ENCODE measurements around the gene ETFA.
"Not testable (repeated sequence)": the region's sequence is repeated elsewhere in the genome, so short reads cannot be mapped to it uniquely, and the experiment has no call there.

ETFA gene

DNA sequence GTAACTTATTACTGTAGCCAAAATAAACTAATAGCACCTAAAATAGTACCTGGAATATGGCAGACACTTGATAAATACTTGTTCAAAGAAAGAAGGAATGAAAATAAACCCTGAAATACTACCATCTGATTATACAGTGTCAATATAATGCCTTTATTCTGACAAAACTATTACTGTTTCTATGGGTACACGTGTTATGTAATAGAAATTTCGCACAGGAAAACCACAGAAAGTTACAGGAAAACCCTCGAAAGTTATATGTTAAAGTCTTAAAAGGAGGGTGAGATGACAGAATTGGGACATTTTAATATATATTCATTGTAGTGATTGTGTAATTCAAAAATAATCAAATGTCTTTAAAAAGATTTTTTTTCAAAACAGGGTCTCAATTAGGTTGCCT lies 28.8 kb downstream of the ETFA start:
- CTCF ChIA-PET, result no interaction called here
- no peak overlapping the region for H3K27ac ChIP-seq
- no peak for DNase-seq (ENCODE audit: low spot score)
- TF ChIP-seq, protein P1, sequence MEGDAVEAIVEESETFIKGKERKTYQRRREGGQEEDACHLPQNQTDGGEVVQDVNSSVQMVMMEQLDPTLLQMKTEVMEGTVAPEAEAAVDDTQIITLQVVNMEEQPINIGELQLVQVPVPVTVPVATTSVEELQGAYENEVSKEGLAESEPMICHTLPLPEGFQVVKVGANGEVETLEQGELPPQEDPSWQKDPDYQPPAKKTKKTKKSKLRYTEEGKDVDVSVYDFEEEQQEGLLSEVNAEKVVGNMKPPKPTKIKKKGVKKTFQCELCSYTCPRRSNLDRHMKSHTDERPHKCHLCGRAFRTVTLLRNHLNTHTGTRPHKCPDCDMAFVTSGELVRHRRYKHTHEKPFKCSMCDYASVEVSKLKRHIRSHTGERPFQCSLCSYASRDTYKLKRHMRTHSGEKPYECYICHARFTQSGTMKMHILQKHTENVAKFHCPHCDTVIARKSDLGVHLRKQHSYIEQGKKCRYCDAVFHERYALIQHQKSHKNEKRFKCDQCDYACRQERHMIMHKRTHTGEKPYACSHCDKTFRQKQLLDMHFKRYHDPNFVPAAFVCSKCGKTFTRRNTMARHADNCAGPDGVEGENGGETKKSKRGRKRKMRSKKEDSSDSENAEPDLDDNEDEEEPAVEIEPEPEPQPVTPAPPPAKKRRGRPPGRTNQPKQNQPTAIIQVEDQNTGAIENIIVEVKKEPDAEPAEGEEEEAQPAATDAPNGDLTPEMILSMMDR (conservative IDR thresholded peaks at IDR 0.05; ENCODE audit: low read depth), result no peak
- POLR2A ChIA-PET (ENCODE audit: low non-redundant PET), result no interaction called here

DNA sequence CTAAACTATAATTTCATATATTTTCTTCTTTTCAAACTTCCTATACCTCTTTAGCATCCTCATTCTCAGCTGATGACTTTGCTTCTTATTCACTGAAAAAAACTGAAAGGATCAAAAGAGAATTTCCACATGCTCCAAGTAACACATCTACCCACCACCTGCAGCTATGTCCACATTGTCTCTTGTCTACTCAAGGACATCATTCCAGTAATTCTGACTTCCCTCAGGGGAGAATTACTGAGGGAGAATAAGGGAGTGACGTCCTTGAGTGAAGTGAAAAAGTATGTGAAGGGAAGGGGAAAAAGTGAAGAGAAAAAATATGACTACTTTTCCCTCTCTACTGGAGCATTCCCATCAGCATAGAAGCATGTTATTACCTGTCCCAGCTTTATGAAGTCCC lies 32.6 kb downstream of the ETFA start:
- TF ChIP-seq, protein P1 (conservative IDR thresholded peaks at IDR 0.05; ENCODE audit: low read depth), result no peak
- DNase-seq (ENCODE audit: low spot score), result no peak
- POLR2A ChIA-PET (ENCODE audit: low non-redundant PET), result no interaction called here
- CTCF ChIA-PET, result interaction anchor here (0.5 to 0.6 kb wide), 2 partner anchors 21 to 88 kb away, joined by 3 read pairs; no protein-coding TSS in a partner anchor
- no peak overlapping the region for H3K27ac ChIP-seq

DNA sequence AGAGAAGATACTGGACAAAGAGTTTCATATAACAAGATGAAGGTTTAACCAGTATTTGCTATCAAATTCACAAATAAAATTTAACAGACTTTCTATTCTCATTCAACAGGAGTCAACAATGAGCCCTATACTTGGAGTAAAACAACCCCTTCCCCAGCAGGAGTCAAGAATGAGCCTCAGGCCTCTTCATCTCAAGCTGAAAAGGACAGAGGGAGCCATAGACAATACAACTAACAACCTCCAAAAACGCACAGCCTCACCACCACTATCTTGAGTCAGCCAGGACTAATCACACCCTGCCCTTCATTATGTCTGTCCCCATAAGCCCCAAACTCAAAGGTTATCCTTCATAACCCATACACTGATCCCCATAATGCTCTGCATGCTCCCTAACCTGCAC lies 36.4 kb downstream of the ETFA start:
- CTCF ChIA-PET, result interaction anchor here (0.9 kb wide), 1 partner anchor 64 kb away, joined by 3 read pairs; no protein-coding TSS in a partner anchor
- H3K27ac ChIP-seq, result no peak overlapping the region
- no peak for DNase-seq (ENCODE audit: low spot score)
- POLR2A ChIA-PET (ENCODE audit: low non-redundant PET), result no interaction called here
- TF ChIP-seq, protein P1 (conservative IDR thresholded peaks at IDR 0.05; ENCODE audit: low read depth), result no peak

DNA sequence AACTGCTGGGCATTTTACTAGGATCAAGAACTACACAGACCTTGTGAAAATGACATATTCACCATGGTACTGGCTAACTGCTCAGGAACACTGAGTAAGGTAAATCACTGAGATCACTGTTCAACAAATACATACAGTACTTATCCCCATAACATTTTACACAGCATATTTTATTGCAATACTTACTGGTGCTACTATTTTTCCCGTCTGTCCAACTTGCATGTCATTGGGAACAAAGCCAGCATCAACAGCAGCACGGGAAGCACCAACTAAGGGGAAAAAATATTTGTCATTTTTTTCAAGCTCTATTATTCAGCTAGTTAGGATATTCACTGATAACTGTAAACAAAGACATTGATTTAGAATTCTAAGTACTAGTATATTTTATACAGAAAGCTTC lies 37.0 kb downstream of the ETFA start:
- TF ChIP-seq, protein P1 (conservative IDR thresholded peaks at IDR 0.05; ENCODE audit: low read depth), result no peak
- CTCF ChIA-PET, result no interaction called here
- H3K27ac ChIP-seq, result no peak overlapping the region
- DNase-seq (ENCODE audit: low spot score), result no peak
- POLR2A ChIA-PET (ENCODE audit: low non-redundant PET), result no interaction called here

DNA sequence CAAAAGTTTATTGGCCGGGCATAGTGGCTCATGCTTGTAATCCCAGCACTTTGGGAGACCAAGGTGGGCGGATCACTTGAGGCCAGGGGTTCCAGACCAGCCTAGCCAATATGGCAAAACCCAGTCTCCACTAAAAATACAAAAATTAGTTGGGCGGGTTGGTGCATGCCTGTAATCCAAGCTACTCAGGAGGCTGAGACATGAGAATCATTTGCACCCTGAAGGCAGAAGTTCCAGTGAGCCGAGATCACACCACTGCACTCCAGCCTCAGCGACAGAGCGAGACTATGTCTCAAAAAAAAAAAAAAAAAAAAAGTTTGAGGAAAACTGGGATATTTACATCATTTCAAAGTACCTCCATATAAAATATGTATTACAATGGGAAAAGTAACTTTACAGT lies 40.4 kb downstream of the ETFA start:
- POLR2A ChIA-PET (ENCODE audit: low non-redundant PET), result no interaction called here
- CTCF ChIA-PET, result no interaction called here
- no peak for DNase-seq (ENCODE audit: low spot score)
- TF ChIP-seq, protein P1 (conservative IDR thresholded peaks at IDR 0.05; ENCODE audit: low read depth), result no peak
- no peak overlapping the region for H3K27ac ChIP-seq

DNA sequence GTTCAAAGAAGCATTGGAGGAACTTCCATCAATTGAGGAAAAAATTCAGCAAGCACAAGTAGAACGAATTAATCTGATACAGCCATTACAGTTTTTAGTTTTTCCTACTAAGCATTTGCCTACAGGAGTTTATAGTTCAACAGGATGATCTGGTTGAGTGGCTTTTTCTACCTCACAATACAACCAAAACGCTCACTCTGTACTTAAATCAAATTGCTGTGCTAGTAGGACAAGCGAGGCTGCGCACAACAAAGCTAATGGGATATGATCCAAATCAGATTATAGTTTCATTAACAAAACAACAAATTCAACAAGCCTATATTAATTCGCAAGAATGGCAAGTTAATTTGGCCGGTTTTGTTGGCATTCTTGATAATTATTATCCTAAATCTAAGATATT lies 44.2 kb downstream of the ETFA start:
- no peak overlapping the region for H3K27ac ChIP-seq
- ChIA-PET POLR2A (ENCODE audit: low non-redundant PET) (no interaction called here), CTCF (no interaction called here)
- TF ChIP-seq, protein P1 (conservative IDR thresholded peaks at IDR 0.05; ENCODE audit: low read depth), result no peak
- no peak for DNase-seq (ENCODE audit: low spot score)

DNA sequence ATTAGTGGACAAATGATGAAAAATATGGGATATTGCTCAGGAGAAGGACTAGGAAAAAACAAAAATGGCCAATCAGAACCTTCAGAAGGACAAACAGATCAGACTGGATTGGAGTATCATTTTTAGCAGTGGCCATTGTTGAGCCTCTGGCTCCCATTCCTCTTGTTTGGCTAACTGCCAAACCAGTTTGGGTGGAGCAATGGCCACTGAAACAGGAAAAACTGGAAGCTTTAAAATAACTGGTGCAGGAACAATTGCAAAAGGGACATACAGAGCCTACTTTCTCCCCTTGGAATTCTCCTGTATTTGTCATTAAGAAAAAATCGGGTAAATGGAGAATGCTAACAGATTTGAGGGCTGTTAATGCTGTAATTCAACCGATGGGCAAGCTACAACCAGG lies 45.5 kb downstream of the ETFA start:
- H3K27ac ChIP-seq; CTCF ChIA-PET; DNase-seq (ENCODE audit: low spot score): not testable (repeated sequence)
- POLR2A ChIA-PET (ENCODE audit: low non-redundant PET), result interaction anchor here (0.6 kb wide), 1 partner anchor 59 kb away, joined by 5 read pairs; no protein-coding TSS in a partner anchor
